HCT116 (cell line): ENCODE measurements around the gene COBL. TPM values are rescaled to one million over a fixed set of nuclear protein-coding genes. Genes with fewer than 3 reads are reported as not detected.

Experiments
- ATAC-seq: fragments of 200-7000 bp; cut with Tn5 transposase; 2 replicates; pipeline ENCODE4 v1.9.1; 2020; ENCODE audit warnings: mild to moderate bottlenecking, moderate library complexity
- BruUV-seq: library from RNA; stranded (reverse); fragments of 400-500 nt; replicated peaks from 2 replicates; lab custom pipeline; 2021; lab: Mats Ljungman, UMichigan
- CTCF ChIA-PET: fragments of 300-600 bp; sonication (Branson Sonifier 250); formaldehyde crosslinking; loops from one replicate; lab custom pipeline; 2021; ENCODE audit warnings: antibody characterized with exemption; lab: Charles Lee
- POLR2A ChIA-PET: fragments of 300-600, 350-600 bp; sonication (Branson Sonifier 250); formaldehyde crosslinking; loops from one replicate; lab custom pipeline; 2021; ENCODE audit warnings: antibody characterized with exemption; lab: Charles Lee
- RAD21 ChIA-PET, 2 experiments: fragments of 300-600 bp; sonication (Branson Sonifier 250); formaldehyde crosslinking; loops; one replicate each; lab custom pipeline; 2023; ENCODE audit warnings: low total read pairs in 2 of 2; ENCODE audit not compliant: uncharacterized antibody in 2 of 2, unreplicated experiment in 2 of 2, low non-redundant PET in 1 of 2; lab: Charles Lee
- DNase-seq: peaks from one replicate; pipeline ENCODE4 v3.0.0-alpha.2; 2010; ENCODE audit warnings: low read depth, low spot score
- H2AFZ ChIP-seq: fragments of 200-600 bp; shearing (Covaris generic), sonication (generic); 2 replicates; pipeline ENCODE4 v1.6.1; 2017; ENCODE audit warnings: low read depth, mixed run types, mixed read lengths, antibody characterized with exemption, low read length; ENCODE audit not compliant: poor library complexity, severe bottlenecking
- H3K27ac ChIP-seq: 2 replicates; pipeline ENCODE4 v1.5.1; 2012; ENCODE audit warnings: low read depth, low read length
- H3K27me3 ChIP-seq: fragments of 200-600 bp; sonication (generic); 2 replicates; pipeline ENCODE4 v1.6.1; 2016; ENCODE audit warnings: mixed run types, low read length, mixed read lengths; ENCODE audit not compliant: insufficient read depth
- H3K36me3 ChIP-seq, 2 experiments: fragments of 200-500 bp in 1 of 2; fragments of 200-600 bp in 1 of 2; sonication (Bioruptor generic) in 1 of 2; sonication (generic) in 1 of 2; 2 replicates each; pipeline versions ENCODE4 v1.5.1 to v1.6.1; 2014 to 2016; ENCODE audit warnings: low read length in 2 of 2, inconsistent platforms in 1 of 2, mixed read lengths in 1 of 2, mixed run types in 1 of 2; ENCODE audit not compliant: insufficient read depth in 2 of 2, control insufficient read depth in 1 of 2
- H3K4me1 ChIP-seq, 2 experiments: fragments of 200-600 bp in 1 of 2; sonication (generic) in 1 of 2; 2 replicates each; pipeline versions ENCODE4 v1.5.1 to v1.6.1; 2012 to 2017; ENCODE audit warnings: low read length in 2 of 2, inconsistent platforms in 1 of 2, mild to moderate bottlenecking in 1 of 2, mixed read lengths in 1 of 2, mixed run types in 1 of 2, moderate library complexity in 1 of 2; ENCODE audit not compliant: insufficient read depth in 2 of 2, control insufficient read depth in 1 of 2
- H3K4me2 ChIP-seq: fragments of 200-600 bp; sonication (generic); 2 replicates; pipeline ENCODE4 v1.6.1; 2017; ENCODE audit warnings: mixed run types, low read length, mixed read lengths
- H3K4me3 ChIP-seq, 2 experiments: fragments of 200-600 bp in 1 of 2; sonication (generic) in 1 of 2; replicated peaks in 1 of 2; 2 replicates each; pipeline ENCODE4 v1.5.1; 2011 to 2016; ENCODE audit warnings: low read length in 2 of 2, control low read depth in 1 of 2, low read depth in 1 of 2, mild to moderate bottlenecking in 1 of 2, mixed read lengths in 1 of 2, mixed run types in 1 of 2
- H3K79me2 ChIP-seq: fragments of 200-600 bp; sonication (generic); 2 replicates; pipeline ENCODE4 v1.6.1; 2017; ENCODE audit warnings: mild to moderate bottlenecking, mixed run types, low read length, moderate library complexity, mixed read lengths; ENCODE audit not compliant: insufficient read depth
- H3K9ac ChIP-seq: fragments of 200-600 bp; sonication (generic); 2 replicates; pipeline ENCODE4 v1.6.1; 2016; ENCODE audit warnings: low read length, mixed read lengths
- H3K9me2 ChIP-seq: fragments of 200-600 bp; sonication (generic), shearing (Covaris generic); 2 replicates; pipeline ENCODE4 v1.6.1; 2017; ENCODE audit warnings: mixed run types, mild to moderate bottlenecking, moderate library complexity; ENCODE audit not compliant: insufficient read depth
- H3K9me3 ChIP-seq, 2 experiments: fragments of 200-500 bp in 1 of 2; fragments of 200-600 bp in 1 of 2; sonication (Bioruptor generic) in 1 of 2; sonication (generic) in 1 of 2; 2 replicates each; pipeline ENCODE4 v1.6.1; 2014 to 2017; ENCODE audit warnings: low read length in 2 of 2, mixed read lengths in 2 of 2, inconsistent platforms in 1 of 2, low read depth in 1 of 2, mild to moderate bottlenecking in 1 of 2, mixed run types in 1 of 2, moderate library complexity in 1 of 2; ENCODE audit not compliant: control insufficient read depth in 1 of 2, insufficient read depth in 1 of 2
- H4K20me1 ChIP-seq: fragments of 200-600 bp; sonication (generic), shearing (Covaris generic); 2 replicates; pipeline ENCODE4 v1.6.1; 2017; ENCODE audit warnings: mixed run types, mild to moderate bottlenecking, moderate library complexity; ENCODE audit not compliant: insufficient read depth
- CTCF ChIP-seq, 3 experiments: fragments of 200-600 bp in 1 of 3; sonication (generic) in 1 of 3; IDR thresholded peaks in 2 of 3; conservative IDR thresholded peaks in 1 of 3; 2 replicates each; pipeline ENCODE4 v1.5.1; 2012 to 2017; ENCODE audit warnings: low read depth in 2 of 3, low read length in 2 of 3, antibody characterized with exemption in 1 of 3, borderline replicate concordance in 1 of 3, control low read depth in 1 of 3, mild to moderate bottlenecking in 1 of 3, mixed read lengths in 1 of 3, mixed run types in 1 of 3, moderate library complexity in 1 of 3; ENCODE audit not compliant: insufficient read depth in 1 of 3
- FOSL1 ChIP-seq: IDR thresholded peaks from 2 replicates; pipeline ENCODE4 v1.6.1; 2012; ENCODE audit warnings: low read depth
- RAD21 ChIP-seq: IDR thresholded peaks from 2 replicates; pipeline ENCODE4 v1.6.1; 2012; ENCODE audit warnings: low read depth, mild to moderate bottlenecking
- TCF7L2 ChIP-seq: IDR thresholded peaks from 2 replicates; pipeline ENCODE4 v1.7.0; 2011; ENCODE audit warnings: borderline replicate concordance, inconsistent platforms; ENCODE audit not compliant: insufficient read depth, insufficient read length; ENCODE audit errors: extremely low read depth
- ZNF274 ChIP-seq: fragments of 200-500 bp; sonication (Bioruptor generic); IDR thresholded peaks from 2 replicates; pipeline ENCODE4 v1.6.1; 2014; ENCODE audit warnings: mild to moderate bottlenecking, low read depth, low read length, inconsistent platforms
- intact Hi-C: fragments of 100-400 bp; cut with micrococcal nuclease; formaldehyde crosslinking; loops from 2 replicates; pipeline ENCODE4 v1.10.0; 2022
- total RNA-seq: library from RNA; stranded (reverse); gene quantifications from one replicate; pipeline ENCODE4 v1.2.1, GENCODE V29; 2021; ENCODE audit not compliant: unreplicated experiment

COBL gene
- total RNA-seq, 1 experiment from 2014 or later: 19.3 TPM

DNA sequence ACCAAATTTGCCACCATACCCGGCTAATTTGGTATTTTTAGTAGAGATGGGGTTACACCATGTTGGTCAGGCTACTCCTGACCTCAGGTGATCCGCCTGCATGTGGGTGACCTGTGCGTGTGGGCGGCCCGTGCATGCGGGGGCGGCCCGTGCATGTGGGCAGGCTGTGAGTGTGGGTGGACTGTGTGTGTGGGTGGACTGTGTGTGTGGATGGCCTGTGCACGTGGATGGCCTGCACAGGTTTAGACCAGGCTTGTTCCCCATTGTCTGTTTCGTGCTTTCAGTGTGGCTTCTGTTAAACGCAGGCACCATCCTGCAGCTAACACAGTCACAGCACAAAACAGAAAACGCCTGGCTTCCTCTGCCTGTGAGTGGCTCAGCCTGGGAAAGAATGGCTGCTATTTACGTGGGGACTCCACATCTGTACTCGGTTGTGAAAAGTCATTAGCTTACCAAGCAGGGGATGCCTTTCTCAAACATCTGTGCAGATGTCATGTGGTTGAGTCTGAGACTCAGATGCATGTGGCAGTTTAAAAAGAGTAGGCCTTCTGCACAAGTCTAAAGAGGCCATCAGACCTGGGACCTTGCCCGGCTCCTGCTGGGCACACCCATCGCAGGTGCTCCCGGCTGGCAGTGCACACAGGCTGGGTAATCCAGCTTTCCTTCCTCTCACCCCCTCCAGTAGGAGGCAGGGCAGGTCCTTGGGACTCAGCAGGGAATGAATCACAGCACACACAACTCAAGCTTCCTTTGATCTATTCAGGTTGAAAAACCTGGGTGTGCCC, 91.6 kb downstream of the COBL start:
- intact Hi-C loops: loop anchor here (5.0 kb wide), 1 partner anchor 142 kb away; no protein-coding TSS in a partner anchor
- Histone ChIP-seq H3K9me3 (no peaks in the 10 kb centered on the region), H3K4me1 (peaks cover 7 to 25% of the 10 kb centered on the region in 2 experiments; a peak in 3 of 4 replicates), H2AFZ (no peak overlapping the region), H4K20me1 (no peaks in the 10 kb centered on the region), H3K4me3 (no peak overlapping the region), H3K27me3 (no peaks in the 10 kb centered on the region), H3K36me3 (no peaks in the 10 kb centered on the region), H3K79me2 (no peaks in the 10 kb centered on the region), H3K9me2 (no peaks in the 10 kb centered on the region), H3K27ac (no peak overlapping the region), H3K9ac (no peak overlapping the region), H3K4me2 (peak overlapping the region; percentile 45)
- ATAC-seq: peak; percentile 98
- BruUV-seq: no TSS peak
- ChIA-PET POLR2A (no interaction called here), RAD21 (interaction anchor here (0.7 to 1.3 kb wide), 7 partner anchors 62 to 205 kb away, joined by 3 to 5 read pairs (median 3); no protein-coding TSS in a partner anchor), CTCF (interaction anchor here (0.9 to 4.9 kb wide), 12 partner anchors 10 to 145 kb away, joined by 3 to 29 read pairs (median 4); no protein-coding TSS in a partner anchor)
- peak; percentile 45 for DNase-seq
- TF ChIP-seq ZNF274 (no peak), RAD21 (peak; percentile 84), FOSL1 (0 out of 2 replicates have a peak, but pooled peaks have one; percentile 18), CTCF (IDR thresholded peaks at IDR 0.05 in 2 of 3, conservative IDR thresholded peaks at IDR 0.05 in 1 of 3; ENCODE audit: borderline replicate concordance in 1 of 3, insufficient read depth in 1 of 3, low read depth in 2 of 3, low read length in 2 of 3) (peak; percentile 66 to 78 (median 68); a peak in 5 of 6 replicates), TCF7L2 (peak; percentile 86)
